Stimulated activated CD8-positive, alpha-beta memory T cell treated with anti-CD3 and anti-CD28 coated beads, Interleukin-2, amount 100 ng/mL, for 48 hours (primary cell): ENCODE data around the gene POLA1.

Experiments
- DNase-seq, 2 donors: peaks; one replicate each; pipeline ENCODE4 v3.0.0-alpha.2; 2020; ENCODE audit warnings: low read depth in 2 of 2

Gene POLA1

DNA sequence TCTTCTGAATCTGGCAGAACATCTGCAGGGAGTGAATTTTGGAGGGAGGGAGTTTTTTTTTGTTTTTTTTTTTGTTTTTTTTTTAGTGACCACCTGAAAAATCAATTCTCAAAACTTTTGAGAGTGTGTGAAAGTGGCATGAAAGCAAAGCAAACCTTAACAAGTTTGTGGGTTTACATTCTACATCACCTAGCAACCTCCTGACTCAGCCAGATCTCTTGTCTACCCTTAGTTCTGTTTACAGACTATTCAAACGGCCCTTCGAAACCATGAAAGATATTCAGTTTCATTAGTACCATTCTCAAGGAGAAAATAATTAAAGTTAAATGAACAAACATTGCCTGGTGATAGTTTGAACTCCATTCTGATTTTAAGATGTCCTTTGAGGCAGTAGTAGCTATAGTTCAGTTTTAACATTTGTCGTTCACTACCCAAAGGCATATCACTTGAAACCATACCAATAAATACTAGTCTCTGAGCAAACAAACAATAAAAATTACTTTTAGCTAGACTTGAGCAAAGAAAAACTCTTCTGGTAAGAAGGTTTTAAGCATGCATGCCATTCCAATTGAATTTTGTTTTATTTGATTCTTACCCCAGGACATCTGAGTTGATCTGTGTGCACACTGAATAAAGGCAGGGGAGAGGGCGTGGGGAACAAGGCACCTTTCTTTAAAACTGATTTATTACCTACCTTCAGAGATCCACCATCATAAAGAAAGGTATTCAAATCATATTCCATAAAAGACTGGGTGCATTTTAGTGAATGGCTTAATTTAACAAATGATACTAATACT, 184.3 kb downstream of the POLA1 start:
- DNase-seq: no peak

GRCh38 chrX:24879679-24880078, 186.0 kb downstream of the POLA1 start:
- DNase-seq: no peak

DNA sequence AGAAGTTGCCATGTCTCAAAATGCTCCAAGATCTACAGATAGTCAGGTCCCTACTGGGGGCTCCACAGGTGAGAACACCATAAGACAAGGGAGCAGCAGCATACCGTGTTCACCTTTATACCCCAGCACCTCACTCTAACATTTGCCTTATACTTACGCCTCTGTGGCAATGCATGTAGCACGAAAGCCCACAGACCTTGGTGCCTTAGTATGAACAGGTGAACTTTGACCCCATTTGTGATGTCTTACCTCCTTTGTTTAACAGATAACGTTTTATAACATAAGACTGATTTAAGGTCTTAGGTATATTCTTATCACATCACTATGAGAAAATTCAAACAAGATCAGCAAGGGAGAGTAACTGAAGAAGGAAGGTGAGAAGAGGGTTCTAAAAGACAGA, 193.2 kb downstream of the POLA1 start:
- DNase-seq: no peak

GRCh38 chrX:24890677-24891076, 197.0 kb downstream of the POLA1 start:
- DNase-seq: no peak

- no peak for DNase-seq
These were observed 205.7 kb downstream of the POLA1 start for GRCh38 chrX:24899391-24899790.

DNA sequence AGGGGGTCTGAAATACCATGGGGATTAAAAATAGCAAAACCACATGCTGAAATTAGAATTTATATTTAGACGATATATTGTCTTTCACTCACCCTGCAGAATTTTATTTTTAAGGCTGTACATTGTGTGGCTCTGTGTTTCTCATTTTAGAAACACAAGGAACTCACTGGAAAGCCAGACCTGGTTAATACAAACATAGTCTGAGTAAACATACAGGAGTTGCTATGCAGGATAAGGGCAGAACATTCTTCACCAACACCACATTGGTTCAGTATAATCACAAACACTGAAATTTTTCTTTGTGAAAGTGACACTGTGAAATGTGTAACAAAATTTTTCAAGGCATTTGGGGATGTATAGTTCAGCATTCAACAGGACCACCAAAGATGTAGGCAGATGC, 206.5 kb downstream of the POLA1 start:
- no peak for DNase-seq

DNA sequence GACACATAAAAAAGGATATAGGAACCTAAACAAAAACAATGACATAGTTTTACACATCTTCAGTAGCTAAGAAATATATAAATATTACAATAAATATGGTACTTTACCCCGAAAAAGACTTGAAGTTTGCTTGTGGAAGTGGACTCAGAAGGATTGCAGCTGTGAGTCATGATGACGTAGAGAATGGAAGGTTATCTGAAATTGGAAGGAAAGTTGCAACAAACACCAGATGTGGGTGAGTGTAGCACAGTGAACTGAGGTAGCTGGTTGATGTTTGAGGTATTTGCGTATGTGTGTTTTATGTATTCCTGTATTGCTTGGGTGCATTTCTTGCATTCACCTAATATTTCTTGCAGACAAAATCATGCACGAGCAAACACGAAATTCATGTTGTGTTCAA, 209.1 kb downstream of the POLA1 start:
- no peak for DNase-seq

- no peak for DNase-seq
These were observed 225.0 kb downstream of the POLA1 start for GRCh38 chrX:24918715-24919114.

- no peak for DNase-seq
These were observed 227.1 kb downstream of the POLA1 start for GRCh38 chrX:24920769-24921168.

DNA sequence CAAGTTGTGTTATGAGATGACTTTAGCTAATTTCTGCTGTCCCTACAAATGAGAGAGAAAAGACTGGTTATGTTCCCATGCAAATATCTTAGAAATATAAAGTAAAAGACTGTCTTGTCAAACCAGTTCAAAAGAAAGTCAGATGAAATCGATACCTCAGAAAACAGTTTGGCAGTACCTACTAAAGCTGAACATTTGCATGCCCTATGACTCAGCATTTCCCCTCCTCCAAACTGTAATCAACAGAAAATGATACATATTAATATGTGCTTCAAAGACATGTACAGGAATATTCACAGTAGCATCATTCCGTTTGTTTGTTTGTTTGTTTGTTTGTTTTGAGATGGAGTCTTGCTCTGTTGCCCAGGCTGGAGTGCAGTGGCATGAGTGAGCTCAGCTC, 231.7 kb downstream of the POLA1 start:
- DNase-seq: no peak

DNA sequence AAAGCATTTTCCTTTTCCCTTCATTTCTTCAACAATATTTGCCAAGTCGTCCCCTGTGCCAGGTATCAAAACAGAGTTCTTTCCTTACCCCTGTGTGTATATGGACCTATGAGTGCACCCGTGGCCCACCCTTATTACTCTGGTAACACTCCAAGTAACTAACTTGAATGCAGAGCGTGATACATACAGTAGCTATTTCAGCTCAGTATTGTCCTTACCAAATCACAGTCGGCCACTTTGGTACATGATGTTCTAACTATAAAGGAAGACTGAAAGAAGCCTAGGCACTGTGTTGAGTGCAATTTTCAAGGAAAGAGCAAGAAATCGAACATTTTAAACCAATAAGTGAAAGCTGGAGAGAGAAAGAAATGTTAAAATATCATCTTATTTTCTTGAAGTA, 233.7 kb downstream of the POLA1 start:
- no peak for DNase-seq

- DNase-seq: no peak
These were observed 234.4 kb downstream of the POLA1 start for GRCh38 chrX:24928114-24928513.

- no peak for DNase-seq
These were observed 240.6 kb downstream of the POLA1 start for GRCh38 chrX:24934279-24934678.

DNA sequence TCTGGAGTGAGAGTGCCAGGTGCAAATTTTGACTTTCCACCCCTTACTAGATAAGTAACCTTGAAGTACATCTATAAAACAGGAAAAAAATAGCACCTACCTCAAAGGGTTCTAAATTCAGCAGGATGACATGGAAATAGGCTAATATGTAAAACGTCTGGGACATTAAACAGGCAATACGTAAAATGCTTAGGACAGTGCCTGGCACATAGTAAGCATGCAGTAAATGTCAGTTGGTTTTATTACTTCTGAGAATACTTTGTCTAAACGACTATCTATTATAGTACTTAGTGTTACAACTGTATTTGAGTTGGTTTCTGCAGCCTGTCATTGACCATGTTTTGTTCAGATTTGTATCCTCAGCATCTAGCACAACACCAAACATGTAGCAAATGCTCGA, 251.3 kb downstream of the POLA1 start:
- DNase-seq: no peak

GRCh38 chrX:24946369-24946768, 252.7 kb downstream of the POLA1 start:
- no peak for DNase-seq

GRCh38 chrX:24954732-24955131, 261.0 kb downstream of the POLA1 start:
- DNase-seq: no peak

- no peak for DNase-seq
These were observed 261.7 kb downstream of the POLA1 start for GRCh38 chrX:24955372-24955930.

DNA sequence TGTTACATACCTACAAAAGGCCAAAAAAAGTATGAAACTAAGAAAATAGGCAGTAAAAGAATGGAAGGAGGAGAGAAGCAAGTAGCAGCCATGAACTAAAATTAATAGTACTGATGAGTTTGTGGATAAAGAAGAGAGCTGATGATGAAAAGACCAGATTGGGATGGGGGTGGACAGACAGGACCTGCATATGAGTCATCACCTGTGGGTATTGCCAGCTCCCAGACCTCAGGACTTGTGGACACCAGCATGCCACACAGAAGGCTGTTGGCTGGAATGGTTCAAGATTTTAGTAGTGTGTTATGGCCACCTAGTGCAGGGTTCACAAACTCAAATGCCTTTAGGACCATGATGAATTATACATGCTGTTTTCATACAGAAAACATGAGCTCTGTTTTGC, 263.1 kb downstream of the POLA1 start:
- DNase-seq: no peak

GRCh38 chrX:24961809-24962208, 268.1 kb downstream of the POLA1 start:
- DNase-seq: no peak

DNA sequence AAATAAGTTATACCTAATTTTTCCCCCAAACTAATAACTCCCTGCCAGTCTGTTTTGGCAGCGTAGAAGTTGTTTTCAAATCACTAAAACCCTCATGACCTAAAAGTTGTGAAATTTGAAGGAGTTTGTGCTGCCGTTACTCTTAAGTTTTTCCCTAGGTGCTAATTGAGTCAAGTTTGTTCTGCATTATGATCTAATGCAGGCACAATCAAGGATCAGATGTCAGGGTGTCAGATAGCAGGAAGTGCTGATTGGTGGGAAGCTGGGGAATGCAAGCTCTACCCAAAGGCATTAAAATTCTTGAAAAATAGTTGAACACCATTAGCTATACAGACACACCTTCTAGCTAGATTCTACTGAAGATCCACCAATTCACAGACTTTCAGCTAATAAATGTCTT, 270.1 kb downstream of the POLA1 start:
- DNase-seq: no peak

- DNase-seq: no peak
These were observed 271.7 kb downstream of the POLA1 start for GRCh38 chrX:24965372-24965771.

DNA sequence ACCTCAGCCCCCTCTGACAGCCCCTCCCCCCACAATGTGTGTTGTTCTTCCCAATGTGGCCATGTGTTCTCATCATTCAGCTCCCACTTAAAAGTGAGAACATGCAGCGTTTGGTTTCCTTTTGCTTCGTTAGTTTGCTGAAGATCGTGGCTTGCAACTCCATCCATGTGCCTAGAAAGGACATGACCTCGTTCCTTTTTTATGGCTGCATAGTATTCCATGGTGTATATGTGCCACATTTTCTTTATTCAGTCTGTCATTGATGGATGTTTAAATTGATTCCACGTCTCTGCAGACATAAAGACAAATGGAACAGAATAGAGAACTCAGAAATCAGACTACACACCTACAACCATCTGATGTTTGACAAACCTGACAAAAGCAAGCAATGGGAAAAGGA, 276.1 kb downstream of the POLA1 start:
- DNase-seq: no peak

DNA sequence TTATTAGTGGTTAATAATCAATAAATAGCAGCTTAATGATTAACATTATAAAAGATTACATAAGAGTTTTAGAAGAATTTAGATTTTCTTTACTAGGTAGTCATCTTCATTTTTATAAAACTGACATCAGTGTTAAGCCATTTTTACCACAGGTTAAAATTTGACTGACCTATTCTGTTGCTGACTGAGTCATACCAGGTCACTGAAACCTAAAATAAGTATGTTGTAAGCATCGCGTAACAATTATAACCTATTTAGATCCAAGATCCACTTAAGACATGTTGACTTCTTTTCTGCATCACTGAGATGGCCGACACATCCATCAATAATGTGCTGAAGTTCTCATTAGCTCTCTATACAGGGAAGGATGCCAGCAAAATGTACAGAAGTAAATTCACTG, 285.4 kb downstream of the POLA1 start:
- no peak for DNase-seq

- DNase-seq: no peak
These were observed 287.3 kb downstream of the POLA1 start for GRCh38 chrX:24981030-24981429.
